Immature natural killer cell (primary cell): Measurements from ENCODE around the gene MCUB. TPM values are rescaled to one million over a fixed set of nuclear protein-coding genes. Genes with fewer than 3 reads are reported as not detected.

Source experiments
- polyA plus RNA-seq, 3 donors: library from polyadenylated mRNA; unstranded; fragments of 300-500 nt; fragmentation: Illumina TruSeq; gene quantifications; one replicate each; pipeline ENCODE4 v1.2.3, GENCODE V29; 2021

Gene MCUB
- polyA plus RNA-seq, 3 donors from 2014 or later = 50.9 to 94.2 (median 93.7) TPM

Other genes with a start within 250 kb of the MCUB start
- 10 to 100 TPM in 2 of 3 donors, 1 to 10 TPM in 1; 5.3 to 17.8 (median 12.1) TPM for gene SEC24B, start 126.4 kb upstream of the MCUB start, polyA plus RNA-seq
- gene CASP6, start 143.2 kb downstream of the MCUB start, polyA plus RNA-seq = 10 to 100 TPM; 15.5 to 22.6 (median 17.9) TPM
- gene PLA2G12A, start 169.8 kb downstream of the MCUB start, polyA plus RNA-seq = 10 to 100 TPM; 29.9 to 42.6 (median 33.9) TPM
- not detected for gene CFI, start 241.8 kb downstream of the MCUB start, polyA plus RNA-seq